NCI-H226 (cell line): ENCODE results near the gene ITGA4.
"Not testable (repeated sequence)": the region's sequence is repeated elsewhere in the genome, so short reads cannot be mapped to it uniquely, and the experiment has no call there.

ENCODE experiments used
- DNase-seq: peaks from one replicate; pipeline ENCODE4 v3.0.0-alpha.2; 2015

Gene ITGA4

DNA sequence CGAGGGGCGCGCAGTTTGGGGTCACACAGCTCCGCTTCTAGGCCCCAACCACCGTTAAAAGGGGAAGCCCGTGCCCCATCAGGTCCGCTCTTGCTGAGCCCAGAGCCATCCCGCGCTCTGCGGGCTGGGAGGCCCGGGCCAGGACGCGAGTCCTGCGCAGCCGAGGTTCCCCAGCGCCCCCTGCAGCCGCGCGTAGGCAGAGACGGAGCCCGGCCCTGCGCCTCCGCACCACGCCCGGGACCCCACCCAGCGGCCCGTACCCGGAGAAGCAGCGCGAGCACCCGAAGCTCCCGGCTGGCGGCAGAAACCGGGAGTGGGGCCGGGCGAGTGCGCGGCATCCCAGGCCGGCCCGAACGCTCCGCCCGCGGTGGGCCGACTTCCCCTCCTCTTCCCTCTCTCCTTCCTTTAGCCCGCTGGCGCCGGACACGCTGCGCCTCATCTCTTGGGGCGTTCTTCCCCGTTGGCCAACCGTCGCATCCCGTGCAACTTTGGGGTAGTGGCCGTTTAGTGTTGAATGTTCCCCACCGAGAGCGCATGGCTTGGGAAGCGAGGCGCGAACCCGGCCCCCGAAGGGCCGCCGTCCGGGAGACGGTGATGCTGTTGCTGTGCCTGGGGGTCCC is at the start of gene ITGA4:
TSS of gene ITGA4 (plus strand) at position 266 of the 620 bp plus-strand sequence. CDS start at position 535, 269 bp downstream.
- peak; percentile 32 for DNase-seq

DNA sequence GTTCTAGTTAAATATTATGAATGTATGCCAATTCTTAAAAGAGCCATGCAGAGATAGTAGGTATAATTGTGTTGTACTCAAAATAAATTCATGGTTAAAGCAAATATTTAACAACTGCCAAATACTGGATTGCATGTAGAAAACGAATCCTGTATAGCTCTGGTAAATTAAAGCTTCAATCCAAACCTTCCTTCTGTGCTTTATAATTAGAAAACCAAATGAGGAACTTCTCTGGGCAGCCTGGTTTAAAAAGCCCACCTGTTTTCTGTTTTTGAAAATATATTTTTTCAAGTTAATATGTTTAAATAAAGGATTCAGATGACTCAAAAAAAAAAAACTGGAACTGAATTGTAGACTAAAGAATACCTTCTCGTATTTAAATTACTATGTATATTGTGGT is 48.3 kb upstream of the ITGA4 start:
- DNase-seq, result no peak

- DNase-seq, result no peak
Observed at GRCh38 chr2:181411105-181411849, 45.9 kb upstream of the ITGA4 start.

DNA sequence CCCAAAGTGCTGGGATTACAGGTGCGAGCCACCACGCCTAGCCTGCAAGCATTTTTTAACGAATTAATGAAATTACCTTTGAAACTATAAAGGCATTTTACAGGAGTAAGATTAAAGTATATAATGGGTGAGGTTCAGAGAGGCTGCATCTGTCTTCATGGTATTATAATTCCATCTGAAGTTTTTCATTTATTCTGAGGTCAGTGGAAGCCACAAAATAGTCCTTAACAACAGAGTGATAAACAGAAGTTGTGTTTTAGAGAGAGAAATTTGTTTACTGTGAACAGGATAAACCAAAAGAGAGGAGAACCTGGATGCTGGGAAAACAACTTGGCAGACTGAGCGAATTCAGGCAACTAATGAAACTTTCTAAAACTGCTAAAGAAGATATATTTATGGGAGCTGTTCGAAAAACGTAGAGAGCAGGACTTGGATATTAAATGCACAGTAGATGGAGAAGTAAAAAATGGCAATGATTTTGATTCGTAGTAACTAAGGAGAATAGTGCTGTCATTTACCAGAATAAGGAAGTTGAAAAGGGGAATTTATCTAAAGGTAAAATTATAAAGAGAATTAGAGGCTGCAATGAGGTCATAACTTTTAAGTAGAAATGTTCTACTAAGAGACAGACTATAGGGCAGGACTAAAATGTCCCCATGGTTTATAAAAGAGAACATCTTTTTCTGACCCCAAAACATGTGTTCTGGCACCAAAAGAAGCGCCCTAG is 37.9 kb upstream of the ITGA4 start:
- DNase-seq, result no peak

- no peak for DNase-seq
Observed at GRCh38 chr2:181420259-181421130, 36.7 kb upstream of the ITGA4 start.

- DNase-seq, result no peak
Observed at GRCh38 chr2:181421131-181421458, 36.1 kb upstream of the ITGA4 start.

- DNase-seq, result no peak
Observed at GRCh38 chr2:181421464-181421863, 35.7 kb upstream of the ITGA4 start.

DNA sequence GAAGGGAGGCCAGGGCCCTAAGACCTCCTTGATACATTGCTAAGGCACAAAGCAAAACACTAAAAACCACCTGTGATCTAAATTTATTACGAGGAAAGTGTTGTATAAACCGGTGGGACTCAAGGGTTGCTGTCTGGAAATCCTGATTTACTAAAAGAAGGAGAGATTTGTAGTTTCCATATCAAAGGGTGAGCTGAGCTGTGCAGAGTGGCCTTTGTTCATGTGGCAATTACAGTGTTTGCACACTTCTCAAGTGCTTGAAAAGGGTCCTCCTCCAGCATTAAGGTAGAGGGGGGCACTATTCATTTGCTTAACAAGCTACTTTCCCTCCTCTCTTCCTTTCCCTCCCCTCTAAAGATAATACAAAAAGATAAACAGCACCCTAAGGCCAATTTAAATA is 30.5 kb upstream of the ITGA4 start:
- no peak for DNase-seq

DNA sequence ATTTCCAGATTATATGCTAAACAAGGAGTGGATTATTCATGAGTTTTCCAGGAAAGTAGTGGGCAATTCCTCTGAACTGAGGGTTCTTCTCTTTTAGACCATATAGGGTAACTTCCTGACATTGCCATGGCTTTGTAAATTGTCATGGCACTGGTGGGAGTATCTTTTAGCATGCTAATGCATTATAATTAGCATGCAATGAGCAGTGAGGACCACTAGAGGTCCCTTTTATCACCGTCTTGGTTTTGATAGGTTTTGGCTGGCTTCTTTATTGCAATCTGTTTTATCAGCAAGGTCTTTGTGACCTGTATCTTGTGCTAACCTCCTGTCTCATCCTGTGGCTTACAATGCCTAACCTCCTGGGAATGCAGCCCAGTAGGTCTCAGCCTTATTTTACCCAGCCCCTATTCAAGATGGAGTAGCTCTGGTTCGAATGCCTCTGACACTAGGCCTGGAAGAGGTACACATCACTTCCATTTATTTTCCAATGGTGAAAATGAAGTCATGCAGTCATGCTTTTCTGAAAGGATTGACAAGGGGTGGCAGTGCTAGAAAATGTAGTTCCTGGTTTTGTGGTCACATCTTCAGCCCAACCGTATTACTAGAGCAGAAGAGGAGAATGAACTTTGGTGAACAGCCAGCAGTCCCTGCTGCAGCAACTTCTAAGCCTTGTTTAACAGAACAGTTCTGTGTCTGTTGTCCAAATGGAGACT is 26.6 kb upstream of the ITGA4 start:
- DNase-seq, result no peak

DNA sequence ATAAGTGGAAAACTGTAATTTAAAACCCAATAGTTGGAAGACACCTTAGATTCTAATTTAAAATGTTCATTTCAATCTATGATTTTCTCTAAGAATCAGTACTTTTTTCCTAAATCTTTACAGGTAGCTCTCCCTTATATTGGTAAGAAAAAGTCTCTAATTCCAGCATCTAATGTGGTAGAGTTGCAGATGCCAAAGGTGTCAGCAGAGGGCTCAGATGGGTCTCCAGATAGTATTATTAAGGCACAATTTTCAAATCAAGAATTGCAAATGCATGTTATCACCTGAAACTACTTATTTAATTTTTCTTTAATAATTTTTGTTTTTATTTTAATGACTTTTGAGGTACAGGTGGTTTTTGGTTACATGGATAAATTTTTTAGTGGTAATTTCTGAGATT is 25.5 kb upstream of the ITGA4 start:
- no peak for DNase-seq

- no peak for DNase-seq
Observed at GRCh38 chr2:181438261-181438660, 18.9 kb upstream of the ITGA4 start.

DNA sequence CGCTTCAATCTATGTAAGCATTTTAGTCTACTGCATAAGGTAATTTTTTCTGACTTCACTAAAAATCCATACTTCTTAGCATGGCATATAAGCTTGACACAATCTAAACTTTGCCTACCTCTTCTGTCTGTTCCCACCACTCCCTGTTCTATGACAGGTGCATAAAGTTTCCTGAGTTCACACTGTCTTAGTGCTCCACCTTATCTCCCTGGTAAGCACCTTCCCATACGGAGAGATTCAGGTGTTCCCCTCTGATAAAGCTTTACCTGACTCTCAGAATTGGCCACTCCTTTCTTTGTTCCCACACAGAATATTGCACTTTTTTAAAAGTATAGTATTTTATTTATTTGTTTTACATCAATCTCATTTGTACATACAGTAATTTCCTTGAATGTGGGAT is 16.8 kb upstream of the ITGA4 start:
- DNase-seq, result no peak

GRCh38 chr2:181440919-181441318 is 16.3 kb upstream of the ITGA4 start:
- no peak for DNase-seq

- no peak for DNase-seq
Observed at GRCh38 chr2:181441670-181442069, 15.5 kb upstream of the ITGA4 start.

DNA sequence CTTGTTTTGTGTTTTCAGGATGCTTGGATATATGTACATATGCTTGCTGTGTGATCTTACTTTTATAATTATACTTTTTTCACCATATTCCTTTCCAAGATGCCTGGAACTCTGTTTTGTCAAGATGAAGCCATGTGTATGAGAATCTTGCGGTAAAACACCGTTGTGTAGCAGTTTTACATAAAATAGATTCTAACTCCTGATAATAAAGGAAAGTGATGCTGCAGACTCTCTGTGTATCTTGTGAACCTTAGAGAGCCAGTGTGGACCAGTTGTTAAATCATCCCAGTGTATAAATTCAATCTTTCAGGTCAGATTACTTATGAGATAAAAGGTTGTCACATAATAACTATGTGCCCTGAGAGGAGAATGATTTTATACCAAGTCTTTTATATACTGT is 12.5 kb upstream of the ITGA4 start:
- no peak for DNase-seq

DNA sequence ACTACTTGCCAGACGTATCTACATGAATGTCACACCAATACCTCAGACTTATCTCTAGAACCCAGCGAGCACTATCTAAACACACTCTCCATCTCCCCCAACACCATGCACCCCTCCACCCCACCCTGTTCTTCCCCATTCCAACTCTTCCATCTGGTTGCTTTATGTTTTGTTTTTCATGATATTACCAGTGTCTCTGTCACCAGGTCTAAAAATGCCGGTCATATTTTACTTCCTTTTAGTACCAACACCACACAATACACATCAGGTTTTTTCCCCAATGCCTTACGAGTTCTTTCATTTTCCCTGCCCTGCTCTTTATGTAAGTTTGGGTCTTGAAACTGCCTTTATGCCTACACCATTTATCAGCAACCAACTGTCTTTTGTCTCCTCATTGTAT is 10.2 kb upstream of the ITGA4 start:
- DNase-seq, result no peak

DNA sequence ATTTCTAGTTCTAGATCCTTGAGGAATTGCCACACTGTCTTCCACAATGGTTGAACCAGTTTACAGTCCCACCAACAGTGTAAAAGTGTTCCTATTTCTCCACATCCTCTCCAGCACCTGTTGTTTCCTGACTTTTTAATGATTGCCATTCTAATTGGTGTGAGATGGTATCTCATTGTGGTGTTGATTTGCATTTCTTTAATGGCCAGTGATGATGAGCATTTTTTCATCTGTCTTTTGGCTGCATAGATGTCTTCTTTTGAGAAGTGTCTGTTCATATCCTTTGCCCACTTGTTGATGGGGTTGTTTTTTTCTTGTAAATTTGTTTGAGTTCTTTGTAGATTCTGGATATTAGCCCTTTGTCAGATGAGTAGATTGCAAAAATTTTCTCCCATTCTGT is 7.9 kb upstream of the ITGA4 start:
- not testable (repeated sequence) for DNase-seq

DNA sequence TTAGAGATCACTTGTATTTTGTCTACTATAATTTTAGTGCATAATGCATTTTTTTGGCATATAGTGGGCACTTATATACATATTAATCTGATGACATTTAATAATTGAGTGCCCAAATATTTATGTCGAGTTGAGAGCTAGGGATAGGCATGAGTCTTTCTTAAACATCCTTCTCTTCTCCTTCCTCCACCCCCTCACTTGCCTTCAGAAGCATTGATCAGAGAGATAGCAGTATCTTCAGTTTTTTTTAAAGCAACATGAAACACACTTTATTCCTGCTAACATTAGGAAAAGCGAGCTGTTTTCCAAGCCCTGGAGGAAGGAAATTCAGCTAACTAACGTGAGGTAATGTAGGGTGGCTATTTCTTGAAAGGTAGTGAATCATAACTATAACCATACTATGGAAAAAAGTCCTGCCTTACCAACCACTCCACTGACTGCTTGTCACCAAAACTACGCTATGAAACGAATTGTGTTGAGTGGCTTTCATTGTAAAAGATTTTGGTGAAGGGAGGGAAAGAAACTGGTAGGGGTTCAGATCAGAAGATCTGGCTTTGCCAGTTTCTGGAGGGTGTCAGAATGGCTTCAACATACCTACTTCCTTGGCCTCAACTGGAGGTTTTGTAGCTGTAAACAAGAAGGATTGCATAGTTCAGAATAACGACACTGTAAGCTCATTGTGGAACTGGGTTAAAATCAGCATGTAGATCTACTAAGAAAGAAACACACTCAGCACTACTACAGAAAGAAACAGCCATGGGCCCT is 2.3 kb upstream of the ITGA4 start:
- DNase-seq, result no peak

DNA sequence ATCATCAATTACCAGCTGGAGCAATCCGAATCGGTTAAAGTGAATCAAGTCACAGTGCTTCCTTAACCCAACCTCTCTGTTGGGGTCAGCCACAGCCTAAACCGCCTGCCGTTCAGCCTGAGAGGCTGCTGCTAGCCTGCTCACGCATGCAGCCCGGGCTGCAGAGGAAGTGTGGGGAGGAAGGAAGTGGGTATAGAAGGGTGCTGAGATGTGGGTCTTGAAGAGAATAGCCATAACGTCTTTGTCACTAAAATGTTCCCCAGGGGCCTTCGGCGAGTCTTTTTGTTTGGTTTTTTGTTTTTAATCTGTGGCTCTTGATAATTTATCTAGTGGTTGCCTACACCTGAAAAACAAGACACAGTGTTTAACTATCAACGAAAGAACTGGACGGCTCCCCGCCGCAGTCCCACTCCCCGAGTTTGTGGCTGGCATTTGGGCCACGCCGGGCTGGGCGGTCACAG is 496 bp upstream of the ITGA4 start:
- DNase-seq, result no peak

DNA sequence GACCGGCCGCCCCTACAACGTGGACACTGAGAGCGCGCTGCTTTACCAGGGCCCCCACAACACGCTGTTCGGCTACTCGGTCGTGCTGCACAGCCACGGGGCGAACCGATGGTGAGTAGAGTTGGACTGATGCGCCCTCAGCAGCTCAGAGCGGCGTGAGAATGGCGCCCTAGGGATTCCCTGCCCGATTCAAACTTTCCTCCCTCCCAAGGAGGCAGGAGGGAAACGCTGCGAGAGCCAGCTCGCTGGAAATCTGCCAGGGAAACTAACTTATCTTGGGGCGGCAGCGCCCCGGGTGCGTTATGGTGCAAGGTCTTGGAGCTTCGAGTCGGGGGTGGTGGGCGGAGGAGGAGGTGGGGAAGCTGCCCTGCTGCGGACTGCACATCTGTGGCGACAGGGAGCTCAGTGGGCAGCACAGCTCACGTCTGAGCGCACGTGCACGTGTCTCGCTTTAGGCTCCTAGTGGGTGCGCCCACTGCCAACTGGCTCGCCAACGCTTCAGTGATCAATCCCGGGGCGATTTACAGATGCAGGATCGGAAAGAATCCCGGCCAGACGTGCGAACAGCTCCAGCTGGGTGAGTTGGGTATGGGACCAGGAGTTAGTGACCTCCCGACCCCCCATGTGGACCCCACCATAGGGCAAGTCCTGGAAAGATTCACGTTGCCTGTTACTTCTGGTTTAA is 697 bp downstream of the ITGA4 start:
- DNase-seq, result no peak

DNA sequence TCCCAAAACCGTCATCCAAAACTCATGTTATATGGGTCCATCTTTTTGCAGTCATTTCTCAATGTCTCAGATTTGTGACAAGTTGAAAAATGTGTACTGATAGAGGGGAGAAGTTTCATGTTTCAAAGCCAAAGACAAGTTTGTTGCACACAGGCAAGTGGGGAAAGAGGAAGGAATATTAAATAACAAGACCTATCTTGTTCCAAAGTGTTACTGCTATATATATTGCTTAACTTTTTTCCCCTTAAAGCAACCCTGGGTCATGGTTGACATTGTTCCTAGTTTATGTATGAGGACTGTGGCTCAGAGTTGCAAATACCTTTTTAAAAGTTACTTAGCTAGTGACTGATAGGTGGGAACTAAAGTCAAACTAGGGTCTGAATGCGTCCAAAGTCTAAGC is 1.7 kb downstream of the ITGA4 start:
- no peak for DNase-seq
